ENCODE measurements around the gene TMEM106B.
"Not testable (repeated sequence)": the region's sequence is repeated elsewhere in the genome, so short reads cannot be mapped to it uniquely, and the experiment has no call there.

The TMEM106B gene

DNA sequence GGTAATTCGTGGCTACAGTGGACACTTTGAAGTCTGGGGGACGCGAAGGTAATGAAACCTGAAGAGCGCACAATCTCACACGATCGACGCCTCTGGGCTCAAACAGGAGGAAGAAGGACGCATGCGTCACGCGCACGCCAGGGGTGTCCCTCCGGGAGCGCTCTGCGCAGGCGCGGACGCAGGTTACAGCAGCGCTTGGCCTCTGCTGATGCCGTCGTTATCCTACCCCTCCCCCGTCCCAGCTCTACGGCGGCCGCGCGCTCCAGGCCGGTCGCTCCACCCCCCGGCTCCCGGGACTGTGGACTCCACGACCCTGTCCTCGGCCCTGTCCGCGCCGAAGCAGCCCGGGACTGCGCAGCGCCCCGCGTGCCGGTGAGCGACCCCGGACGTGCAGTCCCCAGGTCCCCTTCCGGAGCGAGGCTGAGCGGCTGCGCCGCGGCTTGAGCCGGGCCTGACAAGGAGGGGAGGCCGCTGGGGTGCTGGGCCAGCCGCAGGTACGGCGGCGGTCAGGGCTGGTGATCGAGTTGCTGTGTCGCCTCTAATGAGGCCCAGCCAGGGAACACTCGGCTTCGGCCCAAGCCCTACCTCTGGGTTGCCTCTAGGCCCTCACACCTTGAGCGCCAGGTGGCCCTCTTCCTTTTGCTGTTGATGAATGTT is at the start of gene TMEM106B:
TSS of gene TMEM106B (plus strand) at position 241 of the 657 bp plus-strand sequence. CDS start 3,517 bp downstream, outside the sequence.
- peak; percentile 93 to 94 for ATAC-seq

- no peak for ATAC-seq
These were observed 48.5 kb upstream of the TMEM106B start for GRCh38 chr7:12162415-12163113.

GRCh38 chr7:12168065-12168464 is 43.0 kb upstream of the TMEM106B start:
- ATAC-seq = not testable (repeated sequence)

DNA sequence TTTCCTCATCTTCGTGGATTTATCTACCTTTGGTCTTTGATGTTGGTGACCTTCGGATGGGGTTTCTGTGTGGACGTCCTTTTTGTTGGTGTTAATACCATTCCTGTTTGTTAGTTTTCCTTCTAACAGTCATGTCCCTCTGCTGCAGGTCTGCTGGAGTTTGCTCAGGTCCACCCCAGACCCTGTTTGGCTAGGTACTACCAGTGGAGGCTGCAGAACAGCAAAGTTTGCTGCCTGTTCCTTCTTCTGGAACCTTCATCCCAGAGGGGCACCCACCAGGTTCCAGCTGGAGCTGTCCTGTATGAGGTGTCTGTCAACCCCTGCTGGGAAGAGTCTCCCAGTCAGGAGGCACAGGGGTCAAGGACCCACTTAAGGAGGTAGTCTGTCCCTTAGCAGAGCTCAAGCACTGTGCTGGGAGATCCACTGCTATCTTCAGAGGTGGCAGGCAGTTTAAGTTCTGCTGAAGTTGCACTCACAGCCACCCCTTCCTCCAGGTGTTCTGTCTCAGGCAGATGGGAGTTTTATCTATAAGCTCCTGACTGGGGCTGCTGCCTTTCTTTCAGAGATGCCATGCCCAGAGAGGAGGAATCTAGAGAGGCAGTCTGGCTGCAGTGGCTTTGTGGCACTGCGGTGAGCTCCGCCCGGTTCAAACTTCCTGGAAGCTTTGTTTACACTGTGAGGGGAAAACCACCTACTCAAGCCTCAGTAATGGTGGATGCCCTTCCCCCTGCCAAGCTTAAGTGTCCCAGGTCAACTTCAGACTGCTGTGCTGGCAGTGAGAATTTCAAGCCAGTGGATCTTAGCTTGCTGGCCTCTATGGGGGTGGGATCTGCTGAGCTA is 40.9 kb upstream of the TMEM106B start:
- ATAC-seq = not testable (repeated sequence)

- ATAC-seq = no peak
These were observed 37.4 kb upstream of the TMEM106B start for GRCh38 chr7:12173671-12174070.

DNA sequence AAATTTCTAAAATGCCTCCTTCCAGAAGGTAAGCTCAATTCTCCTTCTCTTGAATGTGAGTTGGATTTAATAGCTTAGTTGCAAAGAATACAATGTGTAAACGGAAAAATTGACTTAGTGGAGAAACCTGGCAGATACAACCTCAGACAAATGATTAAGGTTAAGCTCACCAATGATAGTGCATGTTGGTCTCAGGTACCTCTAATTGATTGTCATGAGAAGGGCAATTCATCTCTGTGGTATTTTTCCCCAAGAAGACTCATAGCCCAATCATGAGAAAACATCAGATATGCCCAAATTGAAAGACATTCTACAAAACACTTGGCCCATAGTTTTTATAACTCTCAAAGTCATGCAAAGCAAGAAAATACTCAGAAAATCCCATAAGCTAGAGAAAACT is 36.2 kb upstream of the TMEM106B start:
- no peak for ATAC-seq

DNA sequence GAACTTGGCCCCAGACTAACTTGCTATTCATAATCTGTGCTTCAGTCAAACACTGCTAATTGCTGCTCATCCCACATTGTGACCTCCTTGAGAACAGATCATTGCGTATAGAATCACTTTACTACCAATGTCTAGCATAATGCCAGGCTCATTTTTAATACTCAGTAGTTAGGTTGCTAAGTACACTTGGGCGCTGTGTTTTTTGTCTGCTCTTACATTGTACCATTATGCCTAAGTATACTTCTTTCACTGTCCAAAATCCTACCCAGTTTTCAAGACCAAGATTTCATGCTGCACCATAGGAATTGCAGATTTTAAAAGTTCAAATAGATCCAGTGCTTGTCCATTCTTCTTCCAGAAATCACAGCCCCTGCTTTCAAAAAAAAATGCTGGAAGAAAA is 32.8 kb upstream of the TMEM106B start:
- no peak for ATAC-seq

DNA sequence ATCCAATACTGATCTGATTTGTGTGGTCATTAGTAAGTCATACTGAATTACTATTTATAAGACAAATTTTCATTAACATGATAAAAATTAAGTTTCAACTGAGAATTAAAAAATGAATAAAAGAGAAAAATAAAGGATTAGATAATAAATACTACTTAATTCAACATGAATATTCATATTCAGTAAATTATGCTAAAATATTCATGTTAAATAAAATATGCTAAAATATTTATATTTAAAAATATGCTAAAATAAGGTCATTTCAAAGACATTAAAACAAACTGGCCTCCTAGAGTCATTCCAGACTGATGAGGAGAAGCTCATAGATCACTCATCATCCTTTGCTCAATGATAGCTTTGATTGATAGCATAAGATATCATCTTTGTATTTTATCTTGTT is 16.7 kb upstream of the TMEM106B start:
- ATAC-seq = no peak

DNA sequence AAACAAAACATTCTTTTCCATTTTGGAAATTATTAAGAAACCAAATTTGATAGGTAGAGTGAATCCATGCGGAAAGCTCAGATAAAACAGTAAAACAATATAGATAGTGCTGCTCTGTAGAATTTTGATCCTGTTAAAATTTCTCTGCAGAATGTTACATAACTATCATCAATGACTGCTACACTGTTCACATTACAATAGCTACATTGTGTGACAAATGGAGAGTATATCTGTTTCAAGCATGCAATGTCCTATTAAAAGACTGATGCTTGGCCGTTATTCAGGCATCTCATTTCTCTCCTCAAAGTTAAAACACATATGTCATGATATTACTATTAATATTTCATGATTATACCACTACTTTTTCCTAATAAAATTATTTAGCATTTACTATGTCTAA is 14.7 kb upstream of the TMEM106B start:
- no peak for ATAC-seq

- no peak for ATAC-seq
These were observed 11.7 kb upstream of the TMEM106B start for GRCh38 chr7:12199363-12199762.

DNA sequence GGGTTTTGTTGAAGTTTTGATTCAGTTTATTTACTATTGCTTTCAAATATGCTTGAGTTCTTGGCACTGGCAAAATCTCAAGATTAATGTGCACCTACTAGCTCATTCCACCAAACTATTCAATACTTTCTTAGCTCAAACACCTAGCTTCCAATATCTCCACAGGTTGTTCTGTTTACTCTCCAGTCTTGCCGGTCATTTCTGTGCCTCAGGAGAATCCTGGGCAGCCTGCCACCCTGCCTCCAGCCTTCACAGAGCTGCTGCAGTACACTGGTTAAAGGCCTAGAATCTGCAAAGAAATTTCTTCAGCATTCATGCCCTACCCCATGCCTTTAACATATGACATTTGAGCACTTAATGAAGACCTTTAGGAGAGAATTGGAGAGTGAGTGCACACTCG is 4.0 kb upstream of the TMEM106B start:
- ATAC-seq = no peak

DNA sequence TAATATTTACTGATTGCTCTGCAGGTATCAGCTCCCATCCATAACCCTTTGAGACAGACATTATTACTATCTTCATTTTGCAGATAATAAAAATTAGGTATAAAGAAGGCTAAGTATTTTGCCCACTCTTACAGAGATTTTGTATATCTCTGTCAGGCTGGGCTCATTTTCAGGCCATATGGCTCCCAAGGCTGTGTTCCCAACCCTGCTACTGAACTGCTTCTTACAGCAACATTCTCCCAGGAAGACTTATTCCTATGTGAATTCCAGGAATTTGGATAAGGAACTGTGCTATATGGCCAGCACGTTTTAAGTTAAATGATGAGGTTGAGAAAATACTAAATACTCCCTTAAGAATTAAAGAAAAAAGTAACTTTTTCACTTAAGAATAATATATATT is 1.9 kb upstream of the TMEM106B start:
- ATAC-seq = no peak

- peak; percentile 9 to 10 for ATAC-seq
These were observed 678 bp upstream of the TMEM106B start for GRCh38 chr7:12210179-12211053.

DNA sequence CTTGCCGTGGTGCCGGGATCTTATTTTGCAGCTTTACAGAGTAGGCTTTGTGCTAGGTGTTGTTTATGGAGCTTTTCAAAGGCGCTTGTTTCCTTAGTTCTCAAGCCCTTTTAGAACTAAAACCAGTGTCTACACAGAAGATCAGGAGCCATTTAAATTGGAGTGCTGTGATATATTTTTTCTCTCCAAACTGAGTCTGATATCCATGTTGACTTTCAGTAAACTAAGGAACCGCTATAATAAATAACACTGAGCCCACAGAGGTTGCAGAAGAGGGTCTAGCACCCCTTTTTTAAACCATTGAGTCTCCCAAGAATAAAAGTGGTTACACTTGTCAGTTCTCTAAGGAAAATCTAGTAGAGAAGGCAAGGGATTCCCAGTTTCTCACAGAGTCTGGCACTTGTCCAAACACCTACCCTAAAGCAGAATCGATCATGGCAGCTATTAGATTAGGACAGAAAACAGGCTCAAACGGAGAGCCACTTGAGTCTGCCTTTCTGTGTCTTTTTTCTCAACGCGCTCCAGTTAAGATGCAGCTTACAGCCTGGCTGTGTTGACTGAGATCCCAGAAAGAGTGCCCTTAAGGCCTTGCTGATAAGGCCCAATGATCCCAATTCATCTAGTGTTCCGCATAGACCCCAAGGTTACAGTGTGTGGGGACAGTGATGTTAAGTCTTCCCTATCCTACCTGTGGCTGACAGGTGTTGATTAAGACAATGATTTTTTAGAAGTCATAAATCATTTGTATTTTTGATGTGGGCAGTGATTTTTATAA is 804 bp downstream of the TMEM106B start:
- no peak for ATAC-seq

DNA sequence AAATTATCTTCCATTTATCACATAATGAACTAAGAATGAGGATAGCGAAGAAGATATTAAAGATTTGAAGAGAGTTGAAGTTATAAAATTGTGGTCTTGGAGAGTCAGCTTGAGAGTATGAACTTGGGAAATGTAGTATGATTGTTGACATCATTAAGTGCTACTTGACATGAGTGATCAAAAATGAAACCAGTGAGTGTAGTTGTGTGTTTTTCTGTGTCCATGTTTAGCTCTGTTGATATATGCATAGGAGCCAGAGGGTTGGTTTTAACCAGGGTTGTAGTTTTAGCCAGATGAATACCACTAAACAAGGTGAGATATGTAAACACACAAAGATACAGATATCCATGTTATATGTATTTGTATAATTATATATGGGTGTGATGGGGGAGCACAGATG is 6.2 kb downstream of the TMEM106B start:
- ATAC-seq = peak in 1 of 2 donors; percentile 53

DNA sequence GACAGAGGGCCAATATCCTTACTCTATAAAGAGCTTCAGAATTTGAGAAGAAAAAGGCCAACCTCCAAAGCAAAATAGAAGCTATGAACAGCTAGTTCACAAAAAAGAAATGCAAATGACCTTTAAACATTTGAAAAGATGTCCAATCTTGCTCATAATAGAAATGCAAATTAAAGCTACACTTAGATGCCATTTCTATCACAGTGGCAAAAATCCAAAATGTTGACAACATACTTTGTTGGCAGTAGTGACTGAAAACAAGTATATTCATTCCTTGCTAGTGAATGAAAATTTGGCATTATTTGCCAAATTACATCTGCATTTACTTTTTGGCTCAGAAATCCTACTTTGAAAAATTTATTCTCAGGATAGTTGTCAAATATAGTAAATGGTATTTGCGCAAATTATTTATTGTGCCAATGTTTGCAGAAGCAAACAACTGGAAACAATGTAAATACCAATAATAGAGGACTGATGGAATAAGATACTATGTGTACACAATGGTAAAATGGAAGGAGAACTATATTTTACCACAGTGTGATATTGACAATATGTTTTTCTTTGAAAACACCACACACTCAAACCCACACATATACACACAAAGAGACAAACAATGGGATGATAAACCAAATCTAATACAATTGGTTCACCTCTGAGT is 9.4 kb downstream of the TMEM106B start:
- ATAC-seq = no peak

DNA sequence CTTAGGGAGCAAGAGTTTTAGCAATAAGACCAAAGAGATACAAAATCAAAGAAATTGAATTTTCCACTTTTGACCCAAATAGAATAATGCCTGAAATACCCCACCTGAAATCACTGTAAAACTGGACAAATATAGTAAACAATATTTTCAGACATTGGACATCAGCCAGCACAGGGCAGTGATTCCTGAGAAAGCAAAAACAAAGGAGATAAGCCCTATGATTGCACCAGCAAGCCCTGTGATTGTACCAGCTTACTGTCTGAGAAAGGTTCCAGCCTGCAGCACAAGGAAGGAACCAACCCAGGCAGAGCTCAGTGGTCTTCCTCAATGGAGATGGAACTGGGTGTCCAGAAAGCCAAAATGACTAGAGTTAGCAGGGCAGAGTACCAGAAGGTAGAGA is 10.3 kb downstream of the TMEM106B start:
- ATAC-seq = no peak

GRCh38 chr7:12222889-12223579 is 11.9 kb downstream of the TMEM106B start:
- ATAC-seq = no peak

GRCh38 chr7:12225017-12225416 is 13.9 kb downstream of the TMEM106B start:
- ATAC-seq = not testable (repeated sequence)

- no peak for ATAC-seq
These were observed 15.7 kb downstream of the TMEM106B start for GRCh38 chr7:12226756-12227155.

GRCh38 chr7:12228024-12228423 is 16.9 kb downstream of the TMEM106B start:
- no peak for ATAC-seq

Measured in activated CD4-positive, CD25-positive, alpha-beta regulatory T cell treated with anti-CD3 and anti-CD28 coated beads, Interleukin-2, amount 50 U/mL, for 24 hours (primary cell).